ENCODE results near the gene ST7. TPM values are rescaled to one million over a fixed set of nuclear protein-coding genes. Genes with fewer than 3 reads are reported as not detected.

The ST7 gene
- total RNA-seq, 1 donor from 2014 or later, result 48.6 TPM

DNA sequence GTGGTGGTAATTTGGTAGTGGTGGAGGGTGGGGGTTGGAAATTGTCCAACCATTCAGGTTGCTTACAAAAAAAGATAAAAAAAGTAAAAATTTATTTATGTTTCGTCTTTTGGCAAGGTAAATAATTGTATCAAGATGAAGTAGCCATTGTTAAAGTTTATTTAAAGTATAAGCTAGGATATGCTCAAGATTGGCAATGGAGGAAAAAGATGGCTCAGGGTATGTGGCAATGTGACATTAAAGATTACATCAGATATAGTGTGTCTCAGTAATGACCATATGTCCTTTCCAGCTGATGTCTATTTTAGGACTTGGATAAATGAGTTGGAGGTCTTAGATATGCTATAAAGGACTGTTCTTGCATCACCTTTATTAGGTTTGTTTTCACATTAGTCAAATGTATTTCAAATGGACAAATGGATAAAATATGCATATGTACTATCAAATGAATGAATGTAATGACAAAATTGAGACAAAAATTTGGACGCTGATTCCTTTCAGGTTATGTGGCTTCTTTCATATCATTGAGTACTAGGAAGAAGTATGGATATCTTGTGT, 60.9 kb downstream of the ST7 start:
- ATAC-seq (no peak), DNase-seq (no peak)
- H3K4me1 ChIP-seq, result peaks cover 28% of the 10 kb centered on the region
- H3K9me3 ChIP-seq, result no peaks in the 10 kb centered on the region
- peak overlapping the region; percentile 23 for H3K4me3 ChIP-seq
- H3K27ac ChIP-seq, result no peak overlapping the region
- no peaks in the 10 kb centered on the region for H3K36me3 ChIP-seq
- TF ChIP-seq, protein P1, sequence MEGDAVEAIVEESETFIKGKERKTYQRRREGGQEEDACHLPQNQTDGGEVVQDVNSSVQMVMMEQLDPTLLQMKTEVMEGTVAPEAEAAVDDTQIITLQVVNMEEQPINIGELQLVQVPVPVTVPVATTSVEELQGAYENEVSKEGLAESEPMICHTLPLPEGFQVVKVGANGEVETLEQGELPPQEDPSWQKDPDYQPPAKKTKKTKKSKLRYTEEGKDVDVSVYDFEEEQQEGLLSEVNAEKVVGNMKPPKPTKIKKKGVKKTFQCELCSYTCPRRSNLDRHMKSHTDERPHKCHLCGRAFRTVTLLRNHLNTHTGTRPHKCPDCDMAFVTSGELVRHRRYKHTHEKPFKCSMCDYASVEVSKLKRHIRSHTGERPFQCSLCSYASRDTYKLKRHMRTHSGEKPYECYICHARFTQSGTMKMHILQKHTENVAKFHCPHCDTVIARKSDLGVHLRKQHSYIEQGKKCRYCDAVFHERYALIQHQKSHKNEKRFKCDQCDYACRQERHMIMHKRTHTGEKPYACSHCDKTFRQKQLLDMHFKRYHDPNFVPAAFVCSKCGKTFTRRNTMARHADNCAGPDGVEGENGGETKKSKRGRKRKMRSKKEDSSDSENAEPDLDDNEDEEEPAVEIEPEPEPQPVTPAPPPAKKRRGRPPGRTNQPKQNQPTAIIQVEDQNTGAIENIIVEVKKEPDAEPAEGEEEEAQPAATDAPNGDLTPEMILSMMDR (IDR thresholded peaks at IDR 0.05), result no peak
- intact Hi-C loops (cut with DNase I), result no loop called here
- H3K27me3 ChIP-seq, result no peaks in the 10 kb centered on the region

GRCh38 chr7:117014673-117015133, 61.4 kb downstream of the ST7 start:
- Histone ChIP-seq H3K4me1 (peaks cover 28% of the 10 kb centered on the region), H3K27me3 (no peaks in the 10 kb centered on the region), H3K4me3 (peak overlapping the region; percentile 23), H3K36me3 (no peaks in the 10 kb centered on the region), H3K27ac (no peak overlapping the region), H3K9me3 (no peaks in the 10 kb centered on the region)
- ATAC-seq (peak; percentile 95), DNase-seq (no peak)
- intact Hi-C loops (cut with DNase I), result no loop called here
- TF ChIP-seq, protein P1 (IDR thresholded peaks at IDR 0.05), result no peak

DNA sequence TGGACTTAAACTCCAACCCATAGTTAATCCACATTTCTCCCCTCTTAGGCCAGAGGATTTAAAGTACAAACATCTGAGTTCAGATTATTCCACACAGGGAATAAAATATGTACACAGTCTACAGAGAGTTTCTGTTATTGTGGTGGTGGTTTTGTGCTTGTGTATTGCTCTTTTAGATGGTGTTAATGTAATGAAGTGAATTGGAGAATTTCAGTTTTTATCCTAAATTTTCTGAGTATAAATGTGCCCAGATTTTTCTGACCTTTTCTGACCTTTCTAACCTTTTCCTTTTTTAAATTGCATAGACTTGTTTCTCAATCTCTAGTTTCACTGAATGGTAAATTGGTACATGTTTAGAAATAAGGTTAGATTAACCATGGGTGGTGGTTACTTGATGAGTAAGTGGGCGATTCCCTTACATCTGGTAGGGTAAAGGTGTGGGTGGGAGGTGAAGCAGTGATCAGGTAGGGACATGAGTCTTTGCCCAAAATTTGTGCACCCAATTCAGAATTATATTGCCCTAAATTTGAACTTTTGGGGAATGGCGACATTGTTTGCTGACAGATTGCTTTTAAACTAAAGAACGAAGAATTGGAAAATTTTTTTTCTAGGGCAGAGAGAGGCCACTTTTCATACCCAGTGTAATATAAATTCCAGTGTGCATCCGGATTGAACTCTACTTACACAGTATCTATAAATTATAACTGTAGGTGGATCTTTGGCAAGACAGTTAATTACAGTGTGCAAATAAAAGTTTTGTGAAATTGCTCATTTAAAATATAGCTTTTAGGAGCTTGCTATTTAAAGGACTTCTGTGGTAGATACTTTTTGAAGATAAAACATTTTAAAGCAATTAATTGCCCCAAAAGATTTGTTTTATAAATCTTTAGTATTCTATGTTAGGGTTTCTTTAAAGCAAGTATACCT, 62.2 kb downstream of the ST7 start:
- no peak overlapping the region for H3K27ac ChIP-seq

GRCh38 chr7:117017017-117017451, 63.7 kb downstream of the ST7 start:
- intact Hi-C loops (cut with DNase I), result no loop called here
- Histone ChIP-seq H3K4me1 (peaks cover 18% of the 10 kb centered on the region), H3K9me3 (no peaks in the 10 kb centered on the region), H3K27ac (no peak overlapping the region), H3K36me3 (no peaks in the 10 kb centered on the region), H3K27me3 (no peaks in the 10 kb centered on the region), H3K4me3 (no peak overlapping the region)
- TF ChIP-seq, protein P1 (IDR thresholded peaks at IDR 0.05), result no peak
- no peak for DNase-seq
- ATAC-seq, result no peak

More for the DNA sequence above, 62.2 kb downstream of the ST7 start:
- ATAC-seq (no peak), DNase-seq (no peak)
- Histone ChIP-seq H3K36me3 (no peaks in the 10 kb centered on the region), H3K4me1 (peaks cover 20% of the 10 kb centered on the region), H3K9me3 (no peaks in the 10 kb centered on the region), H3K27me3 (no peaks in the 10 kb centered on the region), H3K4me3 (peak overlapping the region; percentile 23)
- intact Hi-C loops (cut with DNase I), result no loop called here
- TF ChIP-seq, protein P1 (IDR thresholded peaks at IDR 0.05), result no peak

GRCh38 chr7:117017702-117018266, 64.5 kb downstream of the ST7 start:
- intact Hi-C loops (cut with DNase I), result no loop called here
- ATAC-seq (no peak), DNase-seq (no peak)
- Histone ChIP-seq H3K36me3 (no peaks in the 10 kb centered on the region), H3K9me3 (no peaks in the 10 kb centered on the region), H3K4me3 (no peak overlapping the region), H3K27me3 (no peaks in the 10 kb centered on the region), H3K4me1 (peaks cover 18% of the 10 kb centered on the region), H3K27ac (no peak overlapping the region)
- TF ChIP-seq, protein P1 (IDR thresholded peaks at IDR 0.05), result no peak
